ENCODE data around the gene TPM4. TPM values are rescaled to one million over a fixed set of nuclear protein-coding genes. Genes with fewer than 3 reads are reported as not detected.

The TPM4 gene
- total RNA-seq, 2 donors from 2014 or later: 162 to 171 TPM

- 0% methylated on average over 8 to 80 of the region's 81 CpGs for whole genome bisulfite sequencing, 2 donors
Observed at GRCh38 chr19:16111160-16111908, 35.0 kb downstream of the TPM4 start, which contains the start of gene RAB8A. TSS of gene RAB8A (plus strand) at chr19:16111889. CDS start at chr19:16111902, 13 bp downstream.

GRCh38 chr19:16111909-16112752 lies 35.8 kb downstream of the TPM4 start:
- DNase-seq (no peak), ATAC-seq (peak; percentile 1)
- peak overlapping the region; percentile 77 to 95 (median 88) for H3K27ac ChIP-seq
- H3K9me3 ChIP-seq: no peaks in the 10 kb centered on the region
- peak; percentile 43 to 81 (median 77) for TF ChIP-seq POLR2A (IDR thresholded peaks at IDR 0.05)
- TF ChIP-seq CTCF (IDR thresholded peaks at IDR 0.05): no peak
- H3K27me3 ChIP-seq: no peaks in the 10 kb centered on the region
- H3K36me3 ChIP-seq (replicated peaks in 1 of 2; ENCODE audit: insufficient read depth in 1 of 2, low read depth in 2 of 2): no peaks in the 10 kb centered on the region
- 0 to 3% methylated on average over 33 to 34 of the region's 37 CpGs for WGBS, 2 donors
- H3K4me3 ChIP-seq: peak overlapping the region; percentile 82 to 83
- intact Hi-C loops (cut with DNase I): no loop called here
- peaks cover 36% of the 10 kb centered on the region for H3K4me1 ChIP-seq

More at GRCh38 chr19:16111160-16111908, 35.0 kb downstream of the TPM4 start, which contains the start of gene RAB8A:
- no peaks in the 10 kb centered on the region for H3K27me3 ChIP-seq
- no peaks in the 10 kb centered on the region for H3K9me3 ChIP-seq
- ATAC-seq: peak; percentile 97
- TF ChIP-seq POLR2A (IDR thresholded peaks at IDR 0.05) (no peak), CTCF (IDR thresholded peaks at IDR 0.05) (peak; percentile 91 to 100 (median 98))
- peak; percentile 99 for DNase-seq
- intact Hi-C loops (cut with DNase I): no loop called here
- peak within 1 kb of the TSS; percentile 77 to 95 (median 88) for H3K27ac ChIP-seq
- H3K4me3 ChIP-seq: peak within 1 kb of the TSS; percentile 82 to 83
- no peaks in the 10 kb centered on the region for H3K36me3 ChIP-seq (replicated peaks in 1 of 2; ENCODE audit: insufficient read depth in 1 of 2, low read depth in 2 of 2)
- peaks cover 36% of the 10 kb centered on the region for H3K4me1 ChIP-seq

DNA sequence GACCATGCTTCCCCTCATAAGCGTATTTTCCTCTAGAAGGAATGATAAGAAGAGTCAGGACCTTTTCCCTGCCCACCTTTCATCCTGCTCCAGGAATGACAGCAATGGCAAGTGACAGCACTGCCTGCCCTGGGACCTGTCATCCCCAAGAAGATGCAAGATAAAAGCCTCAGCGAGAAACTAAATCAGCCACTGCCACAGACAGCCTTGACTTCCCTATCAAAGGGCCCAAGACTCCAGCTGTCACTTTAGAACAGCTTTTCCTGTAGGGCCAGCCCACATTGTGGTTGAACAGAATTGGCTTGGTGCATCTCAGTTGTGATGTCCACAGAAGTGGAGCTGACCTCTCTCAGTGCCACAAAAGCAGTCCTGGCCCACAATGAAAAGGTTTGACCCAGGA lies 36.5 kb downstream of the TPM4 start:
- Histone ChIP-seq H3K27me3 (no peaks in the 10 kb centered on the region), H3K4me1 (peaks cover 36% of the 10 kb centered on the region), H3K36me3 (replicated peaks in 1 of 2; ENCODE audit: insufficient read depth in 1 of 2, low read depth in 2 of 2) (no peaks in the 10 kb centered on the region), H3K9me3 (no peaks in the 10 kb centered on the region), H3K4me3 (peak overlapping the region in 1 of 2 donors; percentile 82), H3K27ac (no peak overlapping the region)
- no peak for TF ChIP-seq CTCF (IDR thresholded peaks at IDR 0.05)
- TF ChIP-seq POLR2A (IDR thresholded peaks at IDR 0.05): no peak
- WGBS, 2 donors: 5 to 13% methylated on average over 2 of the region's 2 CpGs
- DNase-seq (no peak), ATAC-seq (no peak)
- intact Hi-C loops (cut with DNase I): no loop called here

DNA sequence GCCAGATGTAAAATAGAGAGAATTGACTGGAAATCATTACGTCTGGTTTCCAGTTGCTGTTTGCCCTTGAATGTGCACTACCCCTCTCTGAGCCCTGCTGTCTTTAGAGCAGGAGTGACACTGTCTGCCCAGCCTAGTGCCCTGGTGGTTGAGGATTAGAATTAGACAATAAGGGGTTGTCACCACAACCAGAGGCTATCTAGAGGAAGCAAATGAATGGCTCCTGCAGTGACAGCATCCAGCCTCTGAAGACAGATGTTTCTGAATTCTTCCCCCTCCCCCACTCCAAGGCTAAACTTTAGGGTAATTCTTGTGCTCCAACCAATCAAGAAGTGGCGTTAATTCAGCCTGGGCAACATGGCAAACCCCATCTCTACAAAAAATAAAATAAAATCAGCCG lies 37.4 kb downstream of the TPM4 start:
- peaks cover 0 to 5% of the 10 kb centered on the region in 2 donors for H3K36me3 ChIP-seq (replicated peaks in 1 of 2; ENCODE audit: insufficient read depth in 1 of 2, low read depth in 2 of 2)
- no peaks in the 10 kb centered on the region for H3K9me3 ChIP-seq
- ATAC-seq (no peak), DNase-seq (no peak)
- H3K27me3 ChIP-seq: no peaks in the 10 kb centered on the region
- 86 to 94% methylated on average over 3 of the region's 3 CpGs for WGBS, 2 donors
- peaks cover 36% of the 10 kb centered on the region for H3K4me1 ChIP-seq
- no peak overlapping the region for H3K4me3 ChIP-seq
- intact Hi-C loops (cut with DNase I): no loop called here
- H3K27ac ChIP-seq: no peak overlapping the region
- TF ChIP-seq POLR2A (IDR thresholded peaks at IDR 0.05): no peak
- no peak for TF ChIP-seq CTCF (IDR thresholded peaks at IDR 0.05)

Measured in body of pancreas (tissue), 4 donors.